Uterus (tissue), 4 donors: Measurements from ENCODE around the gene DDX47. TPM values are rescaled to one million over a fixed set of nuclear protein-coding genes. Genes with fewer than 3 reads are reported as not detected.
A peak's percentile ranks its signal among the peaks of the same experiment; 100 is the strongest.
"Not testable (repeated sequence)": the region's sequence is repeated elsewhere in the genome, so short reads cannot be mapped to it uniquely, and the experiment has no call there.

ENCODE experiments used
- DNase-seq, 2 donors: peaks; one replicate each; pipeline ENCODE4 v3.0.0-alpha.2; 2019 to 2020
- H3K27ac ChIP-seq, 2 donors: fragments of 200-600 bp; sonication (generic); 1 replicate in 1 of 2; 2 replicates in 1 of 2; pipeline ENCODE4 v1.5.1; 2016 to 2018
- H3K27me3 ChIP-seq, 2 donors: fragments of 200-600 bp; sonication (generic); one replicate each; pipeline ENCODE4 v1.5.1; 2018 to 2019; ENCODE audit warnings: control low read depth in 1 of 2
- H3K36me3 ChIP-seq, 2 donors: fragments of 200-600 bp; sonication (generic); one replicate each; pipeline ENCODE4 v1.5.1; 2019; ENCODE audit warnings: control low read depth in 1 of 2
- H3K4me1 ChIP-seq, 2 donors: fragments of 200-600 bp; sonication (generic); one replicate each; pipeline ENCODE4 v1.5.1; 2018 to 2019; ENCODE audit warnings: control low read depth in 1 of 2
- H3K4me3 ChIP-seq, 2 donors: fragments of 200-600 bp; sonication (generic); 1 replicate in 1 of 2; 2 replicates in 1 of 2; pipeline ENCODE4 v1.5.1; 2018 to 2019; ENCODE audit warnings: mild to moderate bottlenecking in 1 of 2
- H3K9me3 ChIP-seq, 2 donors: fragments of 200-600 bp; sonication (generic); one replicate each; pipeline ENCODE4 v1.5.1; 2019; ENCODE audit warnings: control low read depth in 1 of 2
- POLR2A ChIP-seq, 2 donors: fragments of 450-650 bp; IDR thresholded peaks; one replicate each; pipeline ENCODE4 v1.6.1; 2016; ENCODE audit warnings: antibody characterized with exemption in 2 of 2, mild to moderate bottlenecking in 1 of 2, moderate library complexity in 1 of 2
- intact Hi-C: fragments of 100-400 bp; cut with DNase I; formaldehyde crosslinking; loops from one replicate; pipeline ENCODE4 v1.15.1; 2023; ENCODE audit warnings: low total_unique reads
- total RNA-seq, 4 donors: library from RNA; depleted of rRNA in 3 of 4; stranded (reverse); fragments of >200 nt in 3 of 4; gene quantifications; one replicate each; pipeline versions ENCODE4 v1.1.0 to v1.2.4, GENCODE V29; 2014 to 2023
- TF ChIP-seq, protein P1 (sequence below), 4 experiments: fragments of 200-600 bp in 2 of 4; fragments of 450-650 bp in 2 of 4; sonication (generic) in 2 of 4; IDR thresholded peaks; one replicate each; pipeline ENCODE4 v1.5.1; 2016 to 2019; ENCODE audit warnings: antibody characterized with exemption in 4 of 4, mild to moderate bottlenecking in 2 of 4, moderate library complexity in 1 of 4
- donor health status: DM: yes; HTN: yes; CAD: no.

Gene DDX47
- total RNA-seq, 4 donors from 2014 or later, result 42.1 to 105 (median 57.2) TPM

DNA sequence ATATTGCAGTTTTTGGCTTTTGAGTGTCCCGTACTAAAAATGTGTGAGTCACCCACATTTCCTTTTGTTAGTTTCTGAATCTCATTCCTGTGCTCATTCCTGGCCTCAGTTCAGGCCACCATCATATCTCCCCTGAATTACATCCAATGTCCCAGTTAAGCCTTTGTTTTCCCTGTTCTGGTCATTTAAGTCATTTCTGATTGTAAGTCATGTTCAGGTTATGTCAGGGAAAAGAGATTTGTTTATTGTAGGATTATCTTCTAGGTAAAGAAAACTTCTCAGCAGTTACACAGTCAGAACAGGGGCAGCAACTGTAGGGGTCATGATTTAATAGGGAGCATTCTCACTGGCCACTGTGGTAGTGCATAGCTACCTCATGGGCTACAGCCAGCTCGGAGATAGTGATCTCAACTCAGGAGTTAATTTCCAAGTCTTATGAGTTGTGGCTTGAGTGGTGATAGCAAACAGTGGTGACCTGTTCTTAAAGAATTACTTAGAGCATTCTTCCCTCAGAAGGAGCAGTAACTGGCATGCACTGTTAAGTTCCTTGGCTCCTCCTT, 6.7 kb downstream of the DDX47 start:
- intact Hi-C loops, result no loop called here
- H3K36me3 ChIP-seq, result no peaks in the 10 kb centered on the region
- H3K4me1 ChIP-seq, result peaks cover 0 to 8% of the 10 kb centered on the region in 2 donors
- TF ChIP-seq POLR2A (IDR thresholded peaks at IDR 0.05), result no peak
- TF ChIP-seq, protein P1, sequence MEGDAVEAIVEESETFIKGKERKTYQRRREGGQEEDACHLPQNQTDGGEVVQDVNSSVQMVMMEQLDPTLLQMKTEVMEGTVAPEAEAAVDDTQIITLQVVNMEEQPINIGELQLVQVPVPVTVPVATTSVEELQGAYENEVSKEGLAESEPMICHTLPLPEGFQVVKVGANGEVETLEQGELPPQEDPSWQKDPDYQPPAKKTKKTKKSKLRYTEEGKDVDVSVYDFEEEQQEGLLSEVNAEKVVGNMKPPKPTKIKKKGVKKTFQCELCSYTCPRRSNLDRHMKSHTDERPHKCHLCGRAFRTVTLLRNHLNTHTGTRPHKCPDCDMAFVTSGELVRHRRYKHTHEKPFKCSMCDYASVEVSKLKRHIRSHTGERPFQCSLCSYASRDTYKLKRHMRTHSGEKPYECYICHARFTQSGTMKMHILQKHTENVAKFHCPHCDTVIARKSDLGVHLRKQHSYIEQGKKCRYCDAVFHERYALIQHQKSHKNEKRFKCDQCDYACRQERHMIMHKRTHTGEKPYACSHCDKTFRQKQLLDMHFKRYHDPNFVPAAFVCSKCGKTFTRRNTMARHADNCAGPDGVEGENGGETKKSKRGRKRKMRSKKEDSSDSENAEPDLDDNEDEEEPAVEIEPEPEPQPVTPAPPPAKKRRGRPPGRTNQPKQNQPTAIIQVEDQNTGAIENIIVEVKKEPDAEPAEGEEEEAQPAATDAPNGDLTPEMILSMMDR (IDR thresholded peaks at IDR 0.05), result no peak
- no peaks in the 10 kb centered on the region for H3K9me3 ChIP-seq
- no peak overlapping the region for H3K4me3 ChIP-seq
- H3K27me3 ChIP-seq, result no peaks in the 10 kb centered on the region
- DNase-seq, result peak; percentile 26 to 50
- H3K27ac ChIP-seq, result peak overlapping the region; percentile 65 to 72

DNA sequence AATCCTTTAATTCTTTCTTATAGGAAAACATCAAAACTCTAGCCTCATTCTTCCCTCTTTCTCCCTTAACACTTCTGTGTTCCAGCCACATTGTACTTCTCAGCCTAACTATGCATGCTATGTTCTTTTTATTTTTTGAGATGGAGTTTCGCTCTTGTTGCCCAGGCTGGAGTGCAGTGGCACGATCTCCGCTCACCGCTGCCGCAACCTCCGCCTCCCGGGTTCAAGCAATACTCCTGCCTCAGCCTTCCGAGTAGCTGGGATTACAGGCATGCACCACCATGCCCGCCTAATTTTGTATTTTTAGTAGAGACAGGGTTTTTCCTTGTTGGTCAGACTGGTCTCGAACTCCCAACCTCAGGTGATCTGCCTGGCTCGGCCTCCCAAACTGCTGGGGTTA, 7.2 kb downstream of the DDX47 start:
- not testable (repeated sequence) for H3K36me3 ChIP-seq, DNase-seq, H3K9me3 ChIP-seq

DNA sequence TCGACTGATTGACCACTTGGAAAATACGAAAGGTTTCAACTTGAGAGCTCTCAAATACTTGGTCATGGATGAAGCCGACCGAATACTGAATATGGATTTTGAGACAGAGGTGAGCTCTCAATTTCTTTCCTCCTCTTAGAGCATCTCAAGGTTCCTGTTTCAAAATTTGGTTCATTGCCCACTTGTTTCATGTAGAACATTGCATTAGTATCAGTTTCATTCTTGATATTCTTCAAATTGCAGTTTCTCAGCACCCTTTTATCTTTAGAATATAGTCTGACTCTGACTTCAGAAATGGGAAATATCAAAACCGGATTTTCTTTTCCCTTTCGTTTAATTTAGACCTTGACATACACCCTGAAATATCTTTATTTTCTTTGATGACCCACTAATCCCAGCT, 8.8 kb downstream of the DDX47 start:
- Histone ChIP-seq H3K4me1 (no peaks in the 10 kb centered on the region), H3K27me3 (no peaks in the 10 kb centered on the region), H3K27ac (no peak overlapping the region), H3K9me3 (no peaks in the 10 kb centered on the region), H3K4me3 (no peak overlapping the region), H3K36me3 (peaks cover 0 to 3% of the 10 kb centered on the region in 2 donors)
- TF ChIP-seq, protein P1 (IDR thresholded peaks at IDR 0.05), result no peak
- TF ChIP-seq POLR2A (IDR thresholded peaks at IDR 0.05), result no peak
- no peak for DNase-seq
- intact Hi-C loops, result no loop called here

More for the DNA sequence above, 7.2 kb downstream of the DDX47 start:
- H3K4me3 ChIP-seq, intact Hi-C loops, H3K27me3 ChIP-seq, H3K4me1 ChIP-seq: not testable (repeated sequence)
- H3K27ac ChIP-seq, result peak overlapping the region; percentile 65 to 72

DNA sequence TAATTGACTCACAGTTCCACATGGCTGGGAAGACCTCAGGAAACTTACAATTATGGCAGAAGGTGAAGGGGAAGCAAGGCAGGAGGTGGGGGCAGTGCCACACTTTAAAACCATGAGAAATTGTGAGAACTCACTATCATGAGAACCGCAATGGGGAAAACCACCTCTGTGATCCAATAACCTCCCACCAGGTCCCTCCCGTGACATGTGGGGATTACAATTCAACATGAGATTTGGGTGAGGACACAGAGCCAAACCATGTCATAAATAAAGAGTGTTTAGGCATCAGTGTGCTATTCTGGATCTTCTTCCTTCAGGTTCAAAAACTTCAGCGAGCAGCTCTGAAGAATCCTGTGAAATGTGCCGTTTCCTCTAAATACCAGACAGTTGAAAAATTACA, 9.7 kb downstream of the DDX47 start:
- H3K4me3 ChIP-seq, result no peak overlapping the region
- intact Hi-C loops, result no loop called here
- no peaks in the 10 kb centered on the region for H3K9me3 ChIP-seq
- H3K27ac ChIP-seq, result no peak overlapping the region
- H3K36me3 ChIP-seq, result peaks cover 0 to 3% of the 10 kb centered on the region in 2 donors
- DNase-seq, result no peak
- no peaks in the 10 kb centered on the region for H3K4me1 ChIP-seq
- no peaks in the 10 kb centered on the region for H3K27me3 ChIP-seq
- TF ChIP-seq POLR2A (IDR thresholded peaks at IDR 0.05), result no peak
- TF ChIP-seq, protein P1 (IDR thresholded peaks at IDR 0.05), result no peak

DNA sequence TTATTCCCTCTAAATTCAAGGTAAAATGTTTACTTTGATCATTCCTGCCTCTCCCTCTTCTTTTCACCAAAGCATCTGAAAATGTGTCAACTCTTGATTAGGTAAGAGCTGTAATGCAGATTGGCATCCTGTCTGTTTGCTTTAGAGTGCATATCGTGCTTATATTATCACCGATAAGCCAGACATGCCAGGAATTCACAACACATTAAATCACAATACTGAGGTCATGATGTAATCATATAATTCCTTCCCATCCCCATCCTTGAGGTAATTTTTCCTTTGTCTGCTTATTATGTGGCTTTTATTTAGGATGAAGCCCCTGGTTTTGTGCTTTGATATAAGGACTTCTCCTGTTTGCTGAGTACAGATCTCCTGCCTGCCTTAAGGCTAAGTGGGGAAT, 10.2 kb downstream of the DDX47 start:
- DNase-seq, result no peak
- H3K9me3 ChIP-seq, result no peaks in the 10 kb centered on the region
- H3K27ac ChIP-seq, result no peak overlapping the region
- intact Hi-C loops, result no loop called here
- no peak overlapping the region for H3K4me3 ChIP-seq
- H3K36me3 ChIP-seq, result peaks cover 0 to 3% of the 10 kb centered on the region in 2 donors
- no peak for TF ChIP-seq POLR2A (IDR thresholded peaks at IDR 0.05)
- TF ChIP-seq, protein P1 (IDR thresholded peaks at IDR 0.05), result no peak
- no peaks in the 10 kb centered on the region for H3K4me1 ChIP-seq
- H3K27me3 ChIP-seq, result no peaks in the 10 kb centered on the region

DNA sequence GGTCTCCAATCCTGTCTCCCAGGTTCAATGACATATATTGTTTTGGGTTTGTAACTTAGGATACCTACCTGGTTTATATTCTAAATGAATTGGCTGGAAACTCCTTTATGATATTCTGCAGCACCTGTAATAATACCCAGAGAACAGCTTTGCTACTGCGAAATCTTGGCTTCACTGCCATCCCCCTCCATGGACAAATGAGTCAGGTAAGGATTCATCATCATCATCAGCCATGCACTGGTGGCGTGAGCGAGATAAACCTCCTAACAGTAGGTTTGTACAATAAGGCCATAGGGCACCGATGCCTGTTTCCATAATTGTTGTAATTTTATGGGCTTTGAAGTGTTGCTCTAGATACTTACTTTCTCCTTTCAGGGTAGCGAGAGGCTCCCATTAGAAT, 10.7 kb downstream of the DDX47 start:
- Histone ChIP-seq H3K36me3 (peaks cover 0 to 3% of the 10 kb centered on the region in 2 donors), H3K27ac (no peak overlapping the region), H3K4me1 (no peaks in the 10 kb centered on the region), H3K27me3 (no peaks in the 10 kb centered on the region), H3K4me3 (no peak overlapping the region), H3K9me3 (no peaks in the 10 kb centered on the region)
- intact Hi-C loops, result no loop called here
- no peak for DNase-seq
- TF ChIP-seq POLR2A (IDR thresholded peaks at IDR 0.05), result no peak
- TF ChIP-seq, protein P1 (IDR thresholded peaks at IDR 0.05), result no peak
